NCI-H1048 (cell line): Measurements from ENCODE around the gene TDO2.

ENCODE experiments used
- DNase-seq: peaks from one replicate; lab custom pipeline; 2025; lab: John Stamatoyannopoulos, UW

Gene TDO2

DNA sequence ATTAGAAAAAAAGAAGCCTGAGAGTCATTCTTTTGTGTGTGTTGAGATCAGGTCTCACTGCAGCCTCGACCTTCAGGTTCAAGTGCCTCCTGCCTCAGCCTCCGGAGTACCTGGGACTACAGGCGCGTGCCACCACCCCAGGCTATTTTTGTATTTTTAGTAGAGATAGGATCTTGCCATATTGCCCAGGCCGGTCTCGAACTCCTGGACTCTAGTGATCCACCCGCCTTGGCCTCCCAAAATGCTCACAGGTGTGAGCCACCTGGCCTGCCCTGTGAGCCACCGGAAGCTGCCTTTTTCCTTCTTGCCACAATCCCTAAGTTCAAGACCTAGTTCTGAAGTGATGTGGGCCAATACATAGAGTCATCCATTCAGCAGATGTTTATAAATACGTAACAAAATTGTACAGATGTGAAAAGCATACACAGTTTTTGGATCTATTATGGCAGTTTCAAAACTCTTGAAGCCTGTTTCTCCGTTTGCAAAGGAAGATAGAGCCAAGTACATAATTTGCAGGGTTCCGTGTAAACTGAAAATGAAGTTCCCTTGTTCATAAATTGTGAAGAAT lies 50.7 kb downstream of the TDO2 start:
- no peak for DNase-seq

DNA sequence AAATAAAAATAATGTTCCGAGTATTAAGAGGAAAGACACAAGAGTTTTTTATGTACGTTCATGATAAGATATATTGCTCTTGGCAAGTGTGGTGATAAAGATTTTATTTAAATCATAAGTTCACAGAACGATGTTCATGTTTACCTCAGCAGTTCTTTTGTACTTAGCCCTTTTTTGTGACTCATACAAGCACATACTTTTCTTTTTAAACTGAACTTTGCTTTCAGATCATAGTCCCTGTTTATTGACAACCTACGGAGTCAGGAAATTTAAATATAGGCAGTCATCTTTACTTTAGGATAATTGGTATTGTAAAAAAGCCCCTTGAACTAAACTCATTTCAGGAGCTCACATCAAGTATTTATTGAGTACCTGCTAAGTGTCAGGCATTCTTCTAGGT lies 51.4 kb downstream of the TDO2 start:
- DNase-seq = no peak

DNA sequence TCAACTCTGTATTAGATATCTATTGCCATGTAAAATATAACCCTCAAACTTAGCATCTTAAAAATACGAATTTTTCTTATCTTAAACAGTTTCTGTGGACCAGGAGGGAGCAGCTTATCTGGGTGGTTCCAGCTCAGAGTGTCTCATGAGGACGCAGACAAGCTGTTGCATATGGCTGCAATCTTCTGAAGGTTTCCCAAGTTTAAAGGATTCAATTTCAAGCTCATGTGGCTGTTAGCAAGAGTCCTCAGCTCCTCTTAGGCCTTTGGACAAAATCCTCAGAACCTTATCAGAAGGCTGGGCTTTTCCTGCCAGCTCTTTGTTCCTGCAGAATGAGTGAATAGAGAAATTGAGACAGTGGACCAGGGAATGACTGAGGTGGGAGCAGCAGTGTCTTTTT lies 53.0 kb downstream of the TDO2 start:
- DNase-seq = no peak

DNA sequence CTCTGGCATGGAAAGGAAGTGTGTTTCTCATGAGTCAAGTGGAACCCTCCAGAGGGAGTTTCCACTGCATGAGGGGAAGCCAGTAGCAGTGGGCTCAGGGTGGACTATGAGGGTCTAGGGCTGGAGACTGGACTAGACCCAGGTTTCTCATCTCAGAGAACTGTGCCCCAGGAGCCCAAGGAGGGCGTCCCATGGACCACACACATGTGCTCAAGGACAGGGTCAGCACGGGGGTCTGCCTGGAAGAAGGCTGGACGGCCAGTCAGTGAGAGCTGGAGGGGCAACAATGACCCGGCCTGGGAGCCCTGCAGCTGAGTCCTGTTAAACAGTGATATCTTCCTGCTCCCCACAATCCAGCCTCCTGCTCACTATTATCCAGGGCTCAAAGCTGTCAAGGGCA lies 55.9 kb downstream of the TDO2 start:
- DNase-seq = no peak

DNA sequence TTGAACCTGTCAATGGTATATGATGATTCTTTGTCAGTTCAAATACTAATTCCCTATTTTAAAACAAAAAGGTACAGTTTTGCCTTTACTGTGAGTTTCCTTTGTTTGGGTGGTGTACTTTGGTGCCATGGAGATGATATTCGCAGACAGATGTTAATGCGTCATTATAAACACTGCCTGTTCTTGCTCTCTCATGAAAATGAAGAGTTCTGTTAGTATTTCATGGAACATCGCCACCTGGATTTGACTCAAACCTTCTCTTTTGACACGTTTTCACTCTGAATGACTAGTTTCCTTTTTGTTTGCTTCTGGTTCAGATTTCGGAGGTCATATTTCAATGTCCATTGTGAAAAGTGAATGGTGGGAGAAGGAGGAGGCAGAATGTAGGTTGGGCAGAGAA lies 57.0 kb downstream of the TDO2 start:
- no peak for DNase-seq

DNA sequence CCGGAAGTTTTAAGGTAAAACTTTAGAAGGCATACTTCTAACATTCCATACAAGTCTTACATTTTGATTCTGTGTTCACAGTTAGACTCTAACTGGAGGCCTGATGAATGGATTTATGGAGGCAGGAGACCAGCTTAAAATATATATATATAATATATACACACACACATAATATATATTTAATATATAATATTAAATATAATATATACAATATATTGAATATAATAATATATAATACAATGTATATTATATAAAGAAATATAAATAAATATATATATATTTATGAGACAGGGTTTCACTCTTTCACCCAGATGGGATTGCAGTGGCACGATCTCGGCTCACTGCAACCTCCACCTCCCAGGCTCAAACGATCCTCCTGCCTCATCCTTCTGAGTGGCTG lies 58.1 kb downstream of the TDO2 start:
- DNase-seq = no peak

DNA sequence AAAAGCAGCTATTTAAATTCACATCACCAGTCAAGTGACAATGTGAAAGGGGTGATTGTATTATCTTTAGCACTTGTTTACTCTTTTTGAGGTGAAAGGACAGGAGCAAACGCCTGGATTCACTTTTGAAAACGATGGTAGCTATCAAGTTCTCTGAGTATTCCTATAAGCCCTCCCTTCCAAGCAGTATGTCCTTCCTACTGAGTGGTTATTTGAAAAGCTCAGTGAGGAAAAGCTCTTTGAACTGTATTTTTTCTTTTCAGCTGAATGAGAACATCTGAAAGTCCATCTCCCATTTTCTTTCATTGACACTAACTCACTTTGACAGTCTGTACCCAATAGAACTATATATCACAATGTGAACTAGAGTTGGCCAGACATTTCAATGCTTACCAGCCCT lies 59.3 kb downstream of the TDO2 start:
- DNase-seq = no peak

DNA sequence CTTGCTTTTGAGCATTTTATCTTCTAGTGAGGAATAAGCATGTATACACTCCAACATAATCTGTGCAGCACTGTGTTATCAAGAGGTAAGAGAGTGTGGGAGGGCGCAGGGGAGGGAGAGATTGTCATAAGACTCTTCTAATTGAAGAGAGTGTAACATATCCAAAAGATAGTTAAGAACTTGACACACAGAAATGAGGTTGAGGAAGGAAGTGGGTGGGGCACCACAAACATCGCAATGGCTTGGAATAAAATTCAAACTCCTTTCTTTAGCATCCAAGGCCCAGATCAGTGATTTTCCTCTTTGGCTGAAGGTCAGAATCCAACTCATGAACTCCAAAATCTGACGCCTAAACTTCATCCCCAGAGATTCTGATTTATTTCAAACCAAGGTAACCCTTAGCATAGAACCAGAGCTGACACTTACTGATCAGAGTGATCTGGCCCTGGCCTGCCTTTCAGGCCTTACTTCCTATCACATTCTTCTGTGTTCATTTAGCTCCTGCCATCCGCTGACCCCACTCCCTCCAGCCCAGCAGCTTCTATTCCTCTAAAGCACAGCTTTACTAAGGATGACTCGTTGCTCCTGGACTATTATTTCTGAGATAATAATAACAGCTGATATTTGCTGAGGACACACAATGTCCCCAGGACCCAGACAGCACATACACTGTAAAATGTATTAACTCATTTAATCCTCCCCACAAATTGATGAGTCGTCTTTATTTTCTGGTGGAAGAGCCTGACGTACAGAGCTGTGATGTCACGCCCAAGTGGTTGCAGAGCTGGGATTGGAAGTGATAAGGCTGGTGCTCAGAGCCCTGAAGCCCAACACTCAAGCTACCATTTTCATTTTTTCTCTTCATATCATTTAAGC lies 60.8 kb downstream of the TDO2 start:
- DNase-seq = no peak

DNA sequence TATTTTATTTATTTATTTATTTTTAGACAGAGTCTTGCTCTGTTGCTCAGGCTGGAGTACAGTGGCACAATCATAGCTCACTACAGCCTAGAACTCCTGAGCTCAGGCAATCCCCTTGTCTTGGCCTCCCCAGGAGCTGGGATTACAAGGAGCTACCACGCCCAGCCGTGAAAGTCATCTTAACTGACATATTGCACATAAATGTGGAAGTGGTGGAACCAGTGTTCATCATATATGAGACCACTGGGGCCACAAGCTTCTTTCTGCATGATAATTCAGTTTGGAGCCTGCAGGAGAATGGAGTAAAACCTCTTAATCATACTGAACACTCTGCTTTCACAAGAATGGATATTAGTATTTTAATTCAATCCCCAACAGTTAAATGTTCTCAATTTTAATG lies 62.7 kb downstream of the TDO2 start:
- DNase-seq = no peak

DNA sequence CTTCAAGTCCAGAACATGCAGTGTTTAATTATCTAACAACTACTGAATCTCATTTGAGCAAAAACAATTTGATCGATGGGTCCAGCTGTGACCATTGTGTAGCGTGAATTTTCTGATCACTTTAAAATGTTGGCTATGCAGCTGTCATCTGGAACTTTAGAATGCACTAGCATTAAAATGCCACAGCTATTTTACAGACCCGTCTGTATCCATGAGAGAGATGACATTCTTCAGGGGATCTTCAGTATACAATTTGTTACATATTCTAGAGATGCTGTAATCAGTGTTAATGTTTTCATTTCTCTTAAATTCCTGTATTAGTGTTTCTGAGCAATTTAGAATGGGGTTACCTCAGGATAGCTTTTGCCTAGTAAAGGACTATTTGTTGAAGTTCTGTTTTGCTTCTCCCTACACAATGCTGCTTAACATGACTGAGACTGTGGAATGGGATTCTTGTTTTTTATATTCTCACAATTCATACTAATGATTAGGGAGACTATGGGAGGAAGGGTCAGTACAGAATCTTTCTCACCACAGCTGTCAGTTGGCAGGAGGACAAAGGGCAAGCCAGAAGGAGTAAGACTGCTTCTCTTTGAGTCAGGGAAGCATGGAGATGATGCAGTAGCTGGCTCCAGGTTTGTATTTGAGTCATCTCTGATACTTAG lies 63.4 kb downstream of the TDO2 start:
- DNase-seq = no peak
